ENCODE measurements around the gene SOX12.

DNA sequence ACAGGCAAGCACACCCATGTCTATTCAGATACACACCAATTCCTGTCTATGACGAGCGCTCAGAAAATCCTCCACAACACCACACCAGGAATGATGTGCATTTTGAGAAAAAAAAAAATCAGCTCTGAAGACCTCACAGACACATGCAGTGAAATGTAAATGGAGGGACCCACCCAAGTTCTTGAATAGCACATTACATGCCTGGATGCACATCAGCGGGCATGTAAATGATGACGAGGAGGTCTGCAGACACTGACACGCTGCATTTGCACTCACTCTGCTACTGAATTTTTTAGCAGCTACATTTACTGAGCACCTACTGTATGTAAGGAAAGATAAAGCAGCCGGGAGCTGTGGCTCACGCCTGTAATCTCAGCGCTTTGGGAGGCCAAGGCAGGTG, 36.2 kb downstream of the SOX12 start:
- TF ChIP-seq, protein P1, sequence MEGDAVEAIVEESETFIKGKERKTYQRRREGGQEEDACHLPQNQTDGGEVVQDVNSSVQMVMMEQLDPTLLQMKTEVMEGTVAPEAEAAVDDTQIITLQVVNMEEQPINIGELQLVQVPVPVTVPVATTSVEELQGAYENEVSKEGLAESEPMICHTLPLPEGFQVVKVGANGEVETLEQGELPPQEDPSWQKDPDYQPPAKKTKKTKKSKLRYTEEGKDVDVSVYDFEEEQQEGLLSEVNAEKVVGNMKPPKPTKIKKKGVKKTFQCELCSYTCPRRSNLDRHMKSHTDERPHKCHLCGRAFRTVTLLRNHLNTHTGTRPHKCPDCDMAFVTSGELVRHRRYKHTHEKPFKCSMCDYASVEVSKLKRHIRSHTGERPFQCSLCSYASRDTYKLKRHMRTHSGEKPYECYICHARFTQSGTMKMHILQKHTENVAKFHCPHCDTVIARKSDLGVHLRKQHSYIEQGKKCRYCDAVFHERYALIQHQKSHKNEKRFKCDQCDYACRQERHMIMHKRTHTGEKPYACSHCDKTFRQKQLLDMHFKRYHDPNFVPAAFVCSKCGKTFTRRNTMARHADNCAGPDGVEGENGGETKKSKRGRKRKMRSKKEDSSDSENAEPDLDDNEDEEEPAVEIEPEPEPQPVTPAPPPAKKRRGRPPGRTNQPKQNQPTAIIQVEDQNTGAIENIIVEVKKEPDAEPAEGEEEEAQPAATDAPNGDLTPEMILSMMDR (IDR thresholded peaks at IDR 0.05; ENCODE audit: poor library complexity): no peak
- no peak for TF ChIP-seq EZH2 (IDR thresholded peaks at IDR 0.05; ENCODE audit: borderline replicate concordance)
- no peak for TF ChIP-seq EZH2phosphoT487 (IDR thresholded peaks at IDR 0.05; ENCODE audit: low read depth, severe bottlenecking, unreplicated experiment)

All from hepatocyte (in vitro differentiated cells).